ENCODE data around the gene NCOA1. TPM values are rescaled to one million over a fixed set of nuclear protein-coding genes. Genes with fewer than 3 reads are reported as not detected.
"Not testable (repeated sequence)": the region's sequence is repeated elsewhere in the genome, so short reads cannot be mapped to it uniquely, and the experiment has no call there.

NCOA1 gene
- total RNA-seq, 4 donors from 2014 or later: 29.9 to 51.9 (median 40.1) TPM

GRCh38 chr2:24566209-24566608 lies 75.2 kb downstream of the NCOA1 start:
- no peak for TF ChIP-seq POLR2A (IDR thresholded peaks at IDR 0.05)
- TF ChIP-seq CTCF (IDR thresholded peaks at IDR 0.05): no peak
- DNase-seq: no peak
- Histone ChIP-seq H3K9me3 (no peaks in the 10 kb centered on the region), H3K36me3 (no peaks in the 10 kb centered on the region), H3K4me1 (peaks cover 10 to 13% of the 10 kb centered on the region in 2 donors), H3K27ac (no peak overlapping the region), H3K4me3 (replicated peaks in 1 of 3) (no peak overlapping the region), H3K27me3 (no peaks in the 10 kb centered on the region)
- intact Hi-C loops (cut with DNase I): no loop called here
- 94 to 98% methylated on average over 3 of the region's 3 CpGs for WGBS, 2 donors

- H3K36me3 ChIP-seq: no peaks in the 10 kb centered on the region
- no peak for TF ChIP-seq POLR2A (IDR thresholded peaks at IDR 0.05)
- no peak overlapping the region for H3K4me3 ChIP-seq (replicated peaks in 1 of 3)
- H3K27me3 ChIP-seq: no peaks in the 10 kb centered on the region
- intact Hi-C loops (cut with DNase I): no loop called here
- peaks cover 10 to 13% of the 10 kb centered on the region in 2 donors for H3K4me1 ChIP-seq
- WGBS, 2 donors: 97 to 98% methylated on average over 6 to 7 of the region's 7 CpGs
- no peaks in the 10 kb centered on the region for H3K9me3 ChIP-seq
- no peak for DNase-seq
- no peak overlapping the region for H3K27ac ChIP-seq
These were observed 75.6 kb downstream of the NCOA1 start for GRCh38 chr2:24566630-24567029.

GRCh38 chr2:24568551-24568950 lies 77.5 kb downstream of the NCOA1 start:
- no peak for DNase-seq
- TF ChIP-seq POLR2A (IDR thresholded peaks at IDR 0.05): no peak
- H3K27me3 ChIP-seq: no peaks in the 10 kb centered on the region
- H3K4me3 ChIP-seq (replicated peaks in 1 of 3): no peak overlapping the region
- no peaks in the 10 kb centered on the region for H3K36me3 ChIP-seq
- no peaks in the 10 kb centered on the region for H3K9me3 ChIP-seq
- intact Hi-C loops (cut with DNase I): no loop called here
- peaks cover 10 to 13% of the 10 kb centered on the region in 2 donors for H3K4me1 ChIP-seq
- no peak overlapping the region for H3K27ac ChIP-seq

- H3K9me3 ChIP-seq; H3K36me3 ChIP-seq; H3K27ac ChIP-seq; DNase-seq; H3K27me3 ChIP-seq; H3K4me3 ChIP-seq (replicated peaks in 1 of 3); intact Hi-C loops (cut with DNase I): not testable (repeated sequence)
- peaks cover 10 to 13% of the 10 kb centered on the region in 2 donors for H3K4me1 ChIP-seq
- 95 to 96% methylated on average over 10 of the region's 10 CpGs for whole genome bisulfite sequencing, 2 donors
These were observed 78.5 kb downstream of the NCOA1 start for GRCh38 chr2:24569565-24569964.

- H3K4me1 ChIP-seq: peaks cover 10 to 13% of the 10 kb centered on the region in 2 donors
- intact Hi-C loops (cut with DNase I): no loop called here
- no peaks in the 10 kb centered on the region for H3K27me3 ChIP-seq
- DNase-seq: no peak
- WGBS, 2 donors: 92 to 95% methylated on average over 1 of the region's 1 CpG
- H3K36me3 ChIP-seq: no peaks in the 10 kb centered on the region
- TF ChIP-seq POLR2A (IDR thresholded peaks at IDR 0.05) (no peak), CTCF (IDR thresholded peaks at IDR 0.05) (no peak)
- H3K4me3 ChIP-seq (replicated peaks in 1 of 3): no peak overlapping the region
- H3K9me3 ChIP-seq: no peaks in the 10 kb centered on the region
- H3K27ac ChIP-seq: no peak overlapping the region
These were observed 79.2 kb downstream of the NCOA1 start for GRCh38 chr2:24570225-24570624.

- Histone ChIP-seq H3K4me3 (replicated peaks in 1 of 3) (no peak overlapping the region), H3K36me3 (no peaks in the 10 kb centered on the region), H3K9me3 (no peaks in the 10 kb centered on the region), H3K27me3 (no peaks in the 10 kb centered on the region), H3K27ac (no peak overlapping the region), H3K4me1 (peaks cover 10 to 13% of the 10 kb centered on the region in 2 donors)
- DNase-seq: no peak
- WGBS, 2 donors: 92 to 93% methylated on average over 2 of the region's 2 CpGs
- intact Hi-C loops (cut with DNase I): no loop called here
- TF ChIP-seq CTCF (IDR thresholded peaks at IDR 0.05) (no peak), POLR2A (IDR thresholded peaks at IDR 0.05) (no peak)
These were observed 80.9 kb downstream of the NCOA1 start for GRCh38 chr2:24571828-24572442.
